MV-4-11 (cell line): ENCODE measurements around the gene RAB3IL1.
"Not testable (repeated sequence)": the region's sequence is repeated elsewhere in the genome, so short reads cannot be mapped to it uniquely, and the experiment has no call there.

Source experiments
- DNase-seq: peaks from one replicate; lab custom pipeline; 2025; lab: John Stamatoyannopoulos, UW

RAB3IL1 gene

GRCh38 chr11:61885784-61886580, 31.4 kb downstream of the RAB3IL1 start:
- no peak for DNase-seq

- DNase-seq = no peak
Measured at GRCh38 chr11:61885166-61885778, 32.1 kb downstream of the RAB3IL1 start.

- no peak for DNase-seq
Measured at GRCh38 chr11:61883947-61884346, 33.4 kb downstream of the RAB3IL1 start.

GRCh38 chr11:61883327-61883726, 34.0 kb downstream of the RAB3IL1 start:
- no peak for DNase-seq

GRCh38 chr11:61882879-61883278, 34.5 kb downstream of the RAB3IL1 start:
- no peak for DNase-seq

GRCh38 chr11:61882267-61882666, 35.1 kb downstream of the RAB3IL1 start:
- not testable (repeated sequence) for DNase-seq

GRCh38 chr11:61881397-61881796, 36.0 kb downstream of the RAB3IL1 start:
- no peak for DNase-seq

GRCh38 chr11:61880454-61880853, 36.9 kb downstream of the RAB3IL1 start:
- DNase-seq = no peak

- DNase-seq = no peak
Measured at GRCh38 chr11:61880031-61880430, 37.3 kb downstream of the RAB3IL1 start.

GRCh38 chr11:61879152-61879551, 38.2 kb downstream of the RAB3IL1 start:
- no peak for DNase-seq

GRCh38 chr11:61875698-61876097, 41.7 kb downstream of the RAB3IL1 start:
- no peak for DNase-seq

GRCh38 chr11:61874853-61875252, 42.5 kb downstream of the RAB3IL1 start:
- DNase-seq = no peak

- no peak for DNase-seq
Measured at GRCh38 chr11:61874377-61874809, 43.0 kb downstream of the RAB3IL1 start.

GRCh38 chr11:61873588-61874376, 43.6 kb downstream of the RAB3IL1 start:
- DNase-seq = no peak

GRCh38 chr11:61872935-61873565, 44.3 kb downstream of the RAB3IL1 start:
- DNase-seq = no peak

GRCh38 chr11:61871158-61871597, 46.2 kb downstream of the RAB3IL1 start:
- DNase-seq = peak; percentile 36

- no peak for DNase-seq
Measured at GRCh38 chr11:61870541-61871031, 46.8 kb downstream of the RAB3IL1 start.

- no peak for DNase-seq
Measured at GRCh38 chr11:61869708-61870451, 47.5 kb downstream of the RAB3IL1 start.

- DNase-seq = no peak
Measured at GRCh38 chr11:61869429-61869707, 48.0 kb downstream of the RAB3IL1 start.

GRCh38 chr11:61868571-61869428, 48.6 kb downstream of the RAB3IL1 start:
- DNase-seq = no peak

GRCh38 chr11:61866958-61867343, 50.4 kb downstream of the RAB3IL1 start:
- DNase-seq = no peak
